ENCODE results near the gene NBAS.

GRCh38 chr2:15331787-15332186, 229.3 kb downstream of the NBAS start:
- no peak for TF ChIP-seq EZH2phosphoT487 (conservative IDR thresholded peaks at IDR 0.05; ENCODE audit: low read length)
- TF ChIP-seq, protein P1, sequence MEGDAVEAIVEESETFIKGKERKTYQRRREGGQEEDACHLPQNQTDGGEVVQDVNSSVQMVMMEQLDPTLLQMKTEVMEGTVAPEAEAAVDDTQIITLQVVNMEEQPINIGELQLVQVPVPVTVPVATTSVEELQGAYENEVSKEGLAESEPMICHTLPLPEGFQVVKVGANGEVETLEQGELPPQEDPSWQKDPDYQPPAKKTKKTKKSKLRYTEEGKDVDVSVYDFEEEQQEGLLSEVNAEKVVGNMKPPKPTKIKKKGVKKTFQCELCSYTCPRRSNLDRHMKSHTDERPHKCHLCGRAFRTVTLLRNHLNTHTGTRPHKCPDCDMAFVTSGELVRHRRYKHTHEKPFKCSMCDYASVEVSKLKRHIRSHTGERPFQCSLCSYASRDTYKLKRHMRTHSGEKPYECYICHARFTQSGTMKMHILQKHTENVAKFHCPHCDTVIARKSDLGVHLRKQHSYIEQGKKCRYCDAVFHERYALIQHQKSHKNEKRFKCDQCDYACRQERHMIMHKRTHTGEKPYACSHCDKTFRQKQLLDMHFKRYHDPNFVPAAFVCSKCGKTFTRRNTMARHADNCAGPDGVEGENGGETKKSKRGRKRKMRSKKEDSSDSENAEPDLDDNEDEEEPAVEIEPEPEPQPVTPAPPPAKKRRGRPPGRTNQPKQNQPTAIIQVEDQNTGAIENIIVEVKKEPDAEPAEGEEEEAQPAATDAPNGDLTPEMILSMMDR (IDR thresholded peaks at IDR 0.05; ENCODE audit: insufficient read depth, low read length, poor library complexity, severe bottlenecking) = no peak

All from SU-DHL-6 (cell line).